HG02623 (cell line): Measurements from ENCODE around the gene BABAM1.

Experiments
- ATAC-seq: cut with Tn5 transposase; IDR thresholded peaks from one replicate; pipeline ENCODE4 v1.9.1; 2021; ENCODE audit warnings: moderate library complexity; ENCODE audit not compliant: unreplicated experiment

BABAM1 gene

DNA sequence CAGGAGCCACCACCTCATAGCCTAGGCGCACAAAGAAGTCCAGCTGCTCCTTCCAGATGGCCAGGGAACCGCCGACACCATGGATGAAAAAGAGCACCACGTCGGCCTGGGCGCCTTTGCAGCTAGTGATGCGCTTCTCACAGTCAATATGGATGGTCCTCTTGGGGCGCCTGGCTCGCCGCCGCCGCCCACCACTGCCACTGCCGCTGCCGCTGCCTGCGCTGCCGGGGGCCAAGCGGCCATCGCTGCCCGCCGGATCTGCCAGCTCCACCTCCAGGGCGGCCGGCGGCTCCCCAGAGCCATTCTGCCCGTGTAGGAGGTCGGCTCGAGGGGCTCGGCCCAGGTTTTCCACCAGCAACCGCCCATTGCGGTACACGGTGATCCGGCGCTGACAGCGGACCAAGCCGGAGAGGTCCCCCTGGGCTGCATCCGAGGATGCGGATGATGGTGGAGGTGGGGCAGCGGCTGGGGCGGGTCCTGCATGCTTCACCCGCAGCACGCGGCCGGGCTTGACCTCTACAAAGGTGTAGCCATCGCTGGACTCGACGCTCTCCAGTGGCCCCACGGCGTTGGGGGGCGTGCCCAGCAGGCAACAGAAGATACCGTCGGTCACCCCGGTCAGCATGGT lies 33.9 kb downstream of the BABAM1 start:
- no peak for ATAC-seq

- no peak for ATAC-seq
Measured at GRCh38 chr19:17302391-17303166, 35.3 kb downstream of the BABAM1 start.

- ATAC-seq: peak; percentile 59
Measured at GRCh38 chr19:17303167-17303939, 36.1 kb downstream of the BABAM1 start, which contains the start of gene ABHD8. TSS of gene ABHD8 (minus strand) at chr19:17303425. CDS start at chr19:17301616, 1,809 bp downstream.

GRCh38 chr19:17303940-17304267 lies 36.7 kb downstream of the BABAM1 start:
- no peak for ATAC-seq

DNA sequence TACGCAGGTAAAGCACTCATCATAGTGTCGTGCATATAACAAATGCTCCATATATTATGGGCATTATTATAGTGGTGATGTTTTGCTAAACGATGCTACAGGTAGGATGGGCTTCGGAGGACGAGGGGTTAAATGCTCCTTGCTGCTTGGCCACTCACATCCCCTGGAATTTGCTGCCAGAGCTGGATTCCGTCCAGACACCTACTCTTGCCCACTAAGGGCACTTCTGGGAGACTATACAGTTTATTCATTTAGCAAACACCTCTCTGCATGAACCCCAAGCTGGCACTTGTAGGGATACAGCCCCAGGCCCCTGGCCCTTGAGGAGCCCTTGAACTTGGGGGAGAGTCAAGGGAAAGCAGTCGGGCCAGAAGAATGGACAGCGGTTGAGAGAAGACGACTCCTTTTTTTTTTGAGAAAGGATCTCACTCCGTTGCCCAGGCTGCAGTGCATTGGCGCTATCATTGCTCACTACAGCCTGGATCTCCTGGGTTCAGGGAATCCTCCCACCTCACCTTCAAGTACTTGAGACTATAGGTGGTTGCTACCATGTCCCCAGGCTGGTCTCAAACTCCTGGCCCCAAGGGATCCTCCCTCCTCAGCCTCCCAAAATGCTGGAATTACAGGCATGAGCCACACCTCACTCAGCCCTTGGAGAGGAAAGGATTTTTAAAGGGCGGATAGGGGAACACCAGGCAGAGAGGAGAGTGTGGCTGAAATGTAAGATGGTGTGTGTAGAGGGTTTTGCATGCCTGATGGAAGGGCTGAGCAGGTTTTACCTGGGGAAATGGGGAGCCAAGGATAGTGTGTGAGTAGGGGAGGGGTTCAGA lies 37.4 kb downstream of the BABAM1 start:
- ATAC-seq: no peak

DNA sequence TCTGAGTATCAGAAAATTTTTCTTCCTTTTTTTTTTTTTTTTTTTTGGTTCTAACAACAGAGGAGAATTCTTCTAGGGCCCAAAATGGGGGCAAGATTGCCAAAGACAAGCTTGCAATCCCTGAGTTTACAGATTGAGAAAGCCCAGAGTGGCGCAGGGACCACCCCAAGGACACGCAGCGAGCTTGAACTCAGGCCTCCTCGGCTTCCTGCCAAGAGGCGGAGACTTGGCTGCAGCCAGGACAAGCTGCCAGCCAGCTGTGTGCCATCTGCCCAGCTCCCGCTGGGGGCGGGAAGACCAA lies 37.9 kb downstream of the BABAM1 start:
- ATAC-seq: no peak

GRCh38 chr19:17305517-17306284 lies 38.5 kb downstream of the BABAM1 start, which contains the start of gene MRPL34:
TSS of gene MRPL34 (plus strand) at chr19:17305872. CDS start at chr19:17305893, 21 bp downstream.
- peak; percentile 63 for ATAC-seq

GRCh38 chr19:17306285-17306714 lies 39.1 kb downstream of the BABAM1 start:
- ATAC-seq: no peak

- no peak for ATAC-seq
Measured at GRCh38 chr19:17307876-17308377, 40.7 kb downstream of the BABAM1 start.

DNA sequence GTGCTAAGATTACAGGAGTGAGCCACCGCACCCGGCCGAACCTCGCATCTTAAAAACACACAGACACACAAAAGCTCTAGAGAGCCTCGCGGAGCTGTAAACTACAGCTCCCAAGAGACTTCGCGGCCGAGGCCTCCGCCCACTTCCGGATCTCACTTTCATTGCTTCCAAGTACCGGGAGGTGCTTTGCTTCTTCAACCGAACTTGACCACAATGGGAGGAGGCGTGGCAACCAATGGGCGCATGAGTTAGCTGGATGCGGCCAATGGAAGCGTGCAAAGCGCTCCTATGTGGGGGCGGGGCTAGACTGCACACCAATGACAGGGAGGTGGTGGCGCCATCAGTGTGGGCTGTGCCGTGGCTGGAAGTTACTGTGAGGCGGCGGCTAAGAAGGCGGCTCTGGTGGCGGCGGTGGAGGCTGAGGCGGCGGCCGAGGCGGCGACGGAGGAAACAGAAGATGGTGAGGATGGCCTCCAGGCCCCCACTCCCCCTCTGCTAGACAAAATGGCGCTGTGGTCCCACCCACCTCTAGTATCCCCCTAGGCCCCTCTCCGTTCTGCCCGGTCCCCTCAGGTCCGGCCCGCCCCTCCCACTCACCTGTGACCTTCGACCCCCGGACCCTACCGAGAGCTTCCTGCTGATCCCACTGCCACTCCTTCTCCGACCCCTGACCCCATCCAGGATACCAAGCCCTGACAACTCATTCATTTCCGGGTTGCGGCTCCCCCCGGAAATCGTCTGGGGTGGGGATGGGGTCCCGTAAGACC lies 42.1 kb downstream of the BABAM1 start, which contains the start of gene DDA1:
Gene DDA1, plus strand, starts transcription at position 366 of the 767 bp plus-strand sequence. Its CDS starts 92 bp downstream, at position 458.
- peak; percentile 68 for ATAC-seq

DNA sequence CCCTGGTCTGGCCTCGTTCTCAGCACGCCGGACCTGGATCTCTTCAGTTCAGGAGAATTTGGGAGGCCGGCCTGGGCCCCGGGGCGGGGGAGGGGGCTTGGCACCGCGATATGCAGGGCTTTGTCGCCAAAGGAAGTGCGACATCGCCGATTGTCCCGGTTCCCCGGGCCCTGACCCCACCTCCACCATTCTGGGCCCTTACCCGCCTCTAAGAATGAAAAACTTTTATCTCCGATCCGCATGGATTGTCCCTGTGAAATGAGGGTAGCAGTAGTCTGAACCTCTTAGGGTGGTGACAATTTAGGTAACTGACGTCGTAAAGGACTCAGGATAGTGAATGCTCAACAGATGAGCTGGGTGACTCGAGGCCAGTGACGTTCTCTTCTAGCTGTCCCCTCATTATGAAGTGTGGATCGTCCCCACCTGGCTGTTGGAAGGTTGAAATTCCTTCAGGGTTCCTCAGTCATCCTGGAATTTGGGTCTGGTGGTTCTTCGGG lies 42.8 kb downstream of the BABAM1 start:
- ATAC-seq: no peak

DNA sequence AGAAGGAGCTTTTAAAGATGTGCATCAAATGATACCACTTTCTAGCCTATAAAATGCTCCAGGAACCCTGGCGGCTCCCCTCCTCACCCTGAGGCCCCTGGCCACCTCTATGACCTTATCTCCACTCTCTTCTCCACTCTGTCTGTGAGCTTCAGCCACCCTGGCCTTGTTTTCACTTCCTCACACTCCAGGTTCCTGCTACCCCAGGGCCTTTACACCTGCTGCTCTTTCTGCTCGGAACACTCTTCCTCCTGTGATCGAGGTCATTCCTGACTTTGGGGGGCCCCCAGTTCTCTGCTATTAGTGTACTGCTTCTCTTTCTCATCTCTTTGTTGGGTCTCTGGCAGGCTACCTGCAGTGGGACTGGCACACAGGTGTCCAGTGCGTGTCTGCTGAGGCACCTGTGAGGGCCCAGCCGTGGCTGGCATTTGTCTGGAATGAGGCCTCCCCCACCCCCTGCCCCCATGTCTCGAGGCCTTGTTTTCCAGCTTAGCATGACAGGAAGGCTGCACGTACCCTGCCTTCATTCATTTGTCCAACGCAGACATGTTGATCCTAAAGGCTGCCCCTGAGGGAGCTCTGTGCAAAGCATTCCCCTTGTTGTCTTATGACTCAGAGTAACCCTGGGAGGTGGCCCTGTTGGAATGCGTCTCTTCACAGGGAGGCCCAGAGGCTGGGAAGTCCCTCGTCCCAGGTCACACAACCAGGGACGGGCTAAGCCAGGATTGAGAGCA lies 44.4 kb downstream of the BABAM1 start:
- no peak for ATAC-seq

DNA sequence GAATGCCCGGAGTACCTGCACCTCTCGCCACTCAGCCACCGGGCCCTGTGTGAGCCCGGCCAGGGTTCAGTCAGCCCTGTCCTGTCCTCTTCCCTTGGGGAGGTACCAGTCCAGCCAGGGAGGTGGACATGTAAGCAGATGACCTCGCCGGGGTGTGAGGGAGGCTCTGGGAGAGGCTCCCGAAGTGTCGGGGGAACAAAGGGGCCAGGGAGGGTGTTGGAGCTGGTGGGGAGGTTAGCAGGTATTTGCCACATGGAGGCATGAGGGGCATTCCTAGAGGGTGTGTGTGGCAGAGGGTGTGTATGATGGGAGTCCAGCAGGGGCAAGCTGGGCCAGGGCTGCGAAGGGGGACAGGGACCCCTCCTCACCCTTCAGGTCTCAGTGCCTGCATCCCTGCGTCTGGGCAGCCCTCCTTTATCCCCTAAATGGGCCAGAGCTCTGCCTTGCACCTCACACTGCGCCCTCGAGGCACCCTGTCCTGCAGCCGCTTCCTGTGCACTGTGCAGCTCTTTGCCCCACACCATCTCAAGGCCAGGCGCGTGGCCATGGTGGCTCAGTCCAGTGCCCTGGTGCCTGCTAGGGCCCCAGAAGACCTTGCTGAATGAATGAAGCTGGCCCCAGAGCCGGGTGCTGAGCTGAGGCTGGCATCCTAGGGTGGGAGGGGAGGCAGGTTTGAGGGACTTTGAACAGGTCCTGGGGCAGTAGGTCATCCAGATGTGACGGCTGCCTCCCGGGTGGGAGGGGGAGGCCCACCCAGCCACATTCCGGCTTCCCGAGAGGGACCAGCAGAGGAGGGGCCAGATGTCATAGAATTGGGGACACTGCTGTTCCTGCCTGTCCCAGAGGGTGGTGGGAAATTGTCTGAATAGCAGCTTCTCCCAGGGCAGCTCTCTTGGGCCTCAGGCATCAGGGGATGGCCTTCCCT lies 45.2 kb downstream of the BABAM1 start:
- ATAC-seq: no peak

- no peak for ATAC-seq
Measured at GRCh38 chr19:17314007-17314593, 46.9 kb downstream of the BABAM1 start.

GRCh38 chr19:17318966-17319365 lies 51.7 kb downstream of the BABAM1 start:
- ATAC-seq: no peak

DNA sequence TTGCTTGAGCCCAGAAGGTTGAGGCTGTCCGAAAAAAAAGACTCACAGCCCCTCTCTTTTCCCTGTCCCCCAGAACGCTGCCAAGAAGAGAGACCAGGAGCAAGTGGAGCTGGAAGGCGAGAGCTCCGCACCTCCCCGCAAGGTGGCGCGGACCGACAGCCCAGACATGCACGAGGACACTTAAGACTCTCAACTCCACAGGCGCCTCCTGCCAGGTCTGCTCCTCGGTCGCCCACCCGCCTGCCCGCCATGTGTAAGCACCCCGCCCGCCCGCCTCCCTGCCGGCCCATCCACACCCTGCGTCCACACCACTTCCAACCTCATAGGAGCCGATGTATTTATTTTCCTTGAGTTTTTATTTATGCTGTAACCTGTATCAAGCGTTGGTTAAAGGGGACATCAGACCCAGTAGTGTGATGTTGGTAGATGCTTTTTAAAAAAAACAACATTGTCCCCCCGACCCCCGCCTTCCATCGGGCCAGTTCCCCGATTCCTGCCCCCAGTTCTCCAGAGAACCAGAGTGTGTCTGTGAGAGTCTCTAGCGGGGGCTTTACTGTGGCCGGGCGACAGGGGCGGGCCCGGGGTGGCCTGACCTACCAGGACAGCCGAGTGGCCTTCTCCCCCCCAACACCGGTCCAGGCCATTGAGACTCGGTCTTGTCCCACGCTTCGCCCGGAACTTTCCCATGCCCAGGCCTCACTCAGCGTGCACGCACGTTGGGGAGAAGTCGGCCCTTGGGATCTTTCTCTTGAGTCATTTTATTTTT lies 52.4 kb downstream of the BABAM1 start:
- no peak for ATAC-seq
